PC-3 (cell line): ENCODE data around the gene MS4A15.

ENCODE experiments used
- EZH2 ChIP-seq: fragments of 300-600 bp; sonication (generic); IDR thresholded peaks from one replicate; pipeline ENCODE4 v1.6.1; 2017; ENCODE audit warnings: antibody characterized with exemption, mild to moderate bottlenecking, low read length; ENCODE audit not compliant: unreplicated experiment
- EZH2phosphoT487 ChIP-seq: fragments of 300-600 bp; sonication (generic); IDR thresholded peaks from 2 replicates; pipeline ENCODE4 v1.6.1; 2018; ENCODE audit warnings: mild to moderate bottlenecking, antibody characterized with exemption, low read length, borderline replicate concordance
- TF ChIP-seq, protein P1 (sequence below): fragments of 300-600 bp; sonication (generic); conservative IDR thresholded peaks from 2 replicates; pipeline ENCODE4 v1.5.1; 2017; ENCODE audit warnings: antibody characterized with exemption, low read depth, mild to moderate bottlenecking, low read length

DNA sequence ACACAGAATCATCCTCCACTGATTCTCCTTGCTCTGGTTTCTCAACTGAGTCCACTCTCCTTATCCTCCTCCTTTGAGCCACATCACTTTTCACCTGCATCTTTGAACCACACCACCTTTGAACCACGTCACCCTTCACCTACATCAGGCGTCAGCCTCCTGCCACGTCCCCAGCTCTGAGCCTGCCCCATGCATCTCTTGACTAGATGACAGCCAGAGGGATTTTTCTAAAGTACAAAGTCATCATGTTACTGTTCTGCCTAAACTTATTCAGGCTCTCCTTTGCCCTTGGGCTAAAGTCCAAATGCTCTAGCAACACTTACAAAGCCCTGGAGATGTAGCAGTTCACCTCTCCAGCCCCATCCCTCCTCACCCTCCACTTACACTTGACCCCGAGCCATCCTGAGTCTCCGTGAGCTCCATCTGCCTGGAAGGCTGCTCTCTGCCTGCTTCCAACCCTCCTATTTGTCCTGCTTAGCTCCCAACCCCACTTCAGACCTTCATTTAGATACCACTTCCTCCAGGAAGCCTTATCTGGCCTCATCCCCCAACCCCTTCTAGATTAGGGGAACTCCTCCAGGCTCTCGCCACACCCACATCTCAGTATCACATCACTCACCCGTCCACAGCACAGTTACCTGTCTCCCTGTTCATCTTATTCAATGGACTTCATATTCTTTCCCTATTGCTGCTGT is 24.8 kb downstream of the MS4A15 start:
- TF ChIP-seq, protein P1, sequence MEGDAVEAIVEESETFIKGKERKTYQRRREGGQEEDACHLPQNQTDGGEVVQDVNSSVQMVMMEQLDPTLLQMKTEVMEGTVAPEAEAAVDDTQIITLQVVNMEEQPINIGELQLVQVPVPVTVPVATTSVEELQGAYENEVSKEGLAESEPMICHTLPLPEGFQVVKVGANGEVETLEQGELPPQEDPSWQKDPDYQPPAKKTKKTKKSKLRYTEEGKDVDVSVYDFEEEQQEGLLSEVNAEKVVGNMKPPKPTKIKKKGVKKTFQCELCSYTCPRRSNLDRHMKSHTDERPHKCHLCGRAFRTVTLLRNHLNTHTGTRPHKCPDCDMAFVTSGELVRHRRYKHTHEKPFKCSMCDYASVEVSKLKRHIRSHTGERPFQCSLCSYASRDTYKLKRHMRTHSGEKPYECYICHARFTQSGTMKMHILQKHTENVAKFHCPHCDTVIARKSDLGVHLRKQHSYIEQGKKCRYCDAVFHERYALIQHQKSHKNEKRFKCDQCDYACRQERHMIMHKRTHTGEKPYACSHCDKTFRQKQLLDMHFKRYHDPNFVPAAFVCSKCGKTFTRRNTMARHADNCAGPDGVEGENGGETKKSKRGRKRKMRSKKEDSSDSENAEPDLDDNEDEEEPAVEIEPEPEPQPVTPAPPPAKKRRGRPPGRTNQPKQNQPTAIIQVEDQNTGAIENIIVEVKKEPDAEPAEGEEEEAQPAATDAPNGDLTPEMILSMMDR = no peak
- TF ChIP-seq EZH2 = no peak
- no peak for TF ChIP-seq EZH2phosphoT487
